NCI-H1930 (cell line): ENCODE measurements around the gene SLC27A1.
"Not testable (repeated sequence)": the region's sequence is repeated elsewhere in the genome, so short reads cannot be mapped to it uniquely, and the experiment has no call there.

Source experiments
- DNase-seq, 2 experiments: peaks; one replicate each; lab custom pipeline; 2025; lab: John Stamatoyannopoulos, UW

Gene SLC27A1

GRCh38 chr19:17539238-17540117 lies 69.2 kb downstream of the SLC27A1 start:
- DNase-seq, result peak; percentile 80 to 83

- DNase-seq, result no peak
Observed at GRCh38 chr19:17540174-17540573, 69.8 kb downstream of the SLC27A1 start.

- DNase-seq, result no peak
Observed at GRCh38 chr19:17541184-17541759, 70.9 kb downstream of the SLC27A1 start.

GRCh38 chr19:17542042-17542441 lies 71.7 kb downstream of the SLC27A1 start:
- DNase-seq, result no peak

- DNase-seq, result no peak
Observed at GRCh38 chr19:17542793-17543582, 72.7 kb downstream of the SLC27A1 start.

GRCh38 chr19:17543986-17544385 lies 73.7 kb downstream of the SLC27A1 start:
- no peak for DNase-seq

GRCh38 chr19:17544418-17544817 lies 74.1 kb downstream of the SLC27A1 start:
- DNase-seq, result no peak

GRCh38 chr19:17548145-17548544 lies 77.8 kb downstream of the SLC27A1 start:
- DNase-seq, result no peak

- DNase-seq, result no peak
Observed at GRCh38 chr19:17549085-17549740, 78.9 kb downstream of the SLC27A1 start.

- DNase-seq, result no peak
Observed at GRCh38 chr19:17550076-17550667, 79.8 kb downstream of the SLC27A1 start.

- not testable (repeated sequence) for DNase-seq
Observed at GRCh38 chr19:17552735-17553134, 82.4 kb downstream of the SLC27A1 start.

GRCh38 chr19:17553256-17553655 lies 82.9 kb downstream of the SLC27A1 start:
- DNase-seq, result no peak

- DNase-seq, result no peak
Observed at GRCh38 chr19:17554968-17555479, 84.7 kb downstream of the SLC27A1 start.

- DNase-seq, result peak; percentile 89 to 92
Observed at GRCh38 chr19:17555480-17555928, 85.2 kb downstream of the SLC27A1 start, which contains the start of gene COLGALT1. COLGALT1 (plus strand) TSS chr19:17555649; CDS start chr19:17555714, 65 bp downstream.
